ENCODE data around the gene TAF5L. TPM values are rescaled to one million over a fixed set of nuclear protein-coding genes. Genes with fewer than 3 reads are reported as not detected.

TAF5L gene
- total RNA-seq, 1 donor from 2014 or later = 18.8 TPM

- Mint-ChIP-seq H3K27ac (ENCODE audit: unreplicated experiment) (no peak overlapping the region), H3K4me1 (ENCODE audit: low read depth) (peaks cover 41% of the 10 kb centered on the region), H3K9me3 (ENCODE audit: low read depth) (no peaks in the 10 kb centered on the region), H3K36me3 (ENCODE audit: low read depth) (no peaks in the 10 kb centered on the region), H3K4me3 (ENCODE audit: unreplicated experiment) (no peak overlapping the region), H3K27me3 (ENCODE audit: low read depth) (no peaks in the 10 kb centered on the region)
- no peak for DNase-seq (ENCODE audit: low spot score)
- TF ChIP-seq CTCF (IDR thresholded peaks at IDR 0.05) = no peak
Observed at GRCh38 chr1:229619614-229620013, 6.3 kb downstream of the TAF5L start.

GRCh38 chr1:229619002-229619401 is 6.9 kb downstream of the TAF5L start:
- H3K36me3 Mint-ChIP-seq (ENCODE audit: low read depth) = no peaks in the 10 kb centered on the region
- no peaks in the 10 kb centered on the region for H3K9me3 Mint-ChIP-seq (ENCODE audit: low read depth)
- TF ChIP-seq CTCF (IDR thresholded peaks at IDR 0.05) = no peak
- no peak for DNase-seq (ENCODE audit: low spot score)
- H3K4me1 Mint-ChIP-seq (ENCODE audit: low read depth) = peaks cover 35% of the 10 kb centered on the region
- H3K27ac Mint-ChIP-seq (ENCODE audit: unreplicated experiment) = no peak overlapping the region
- H3K4me3 Mint-ChIP-seq (ENCODE audit: unreplicated experiment) = no peak overlapping the region
- H3K27me3 Mint-ChIP-seq (ENCODE audit: low read depth) = no peaks in the 10 kb centered on the region

- TF ChIP-seq CTCF (IDR thresholded peaks at IDR 0.05) = no peak
- Mint-ChIP-seq H3K4me3 (ENCODE audit: unreplicated experiment) (no peak overlapping the region), H3K27ac (ENCODE audit: unreplicated experiment) (no peak overlapping the region), H3K9me3 (ENCODE audit: low read depth) (no peaks in the 10 kb centered on the region), H3K36me3 (ENCODE audit: low read depth) (peaks cover 9% of the 10 kb centered on the region), H3K27me3 (ENCODE audit: low read depth) (no peaks in the 10 kb centered on the region), H3K4me1 (ENCODE audit: low read depth) (peaks cover 28% of the 10 kb centered on the region)
- DNase-seq (ENCODE audit: low spot score) = no peak
Observed at GRCh38 chr1:229617351-229618100, 8.4 kb downstream of the TAF5L start.

- Mint-ChIP-seq H3K36me3 (ENCODE audit: low read depth) (peaks cover 30% of the 10 kb centered on the region), H3K27ac (ENCODE audit: unreplicated experiment) (no peak overlapping the region), H3K4me3 (ENCODE audit: unreplicated experiment) (no peak overlapping the region), H3K4me1 (ENCODE audit: low read depth) (peaks cover 5% of the 10 kb centered on the region), H3K27me3 (ENCODE audit: low read depth) (no peaks in the 10 kb centered on the region), H3K9me3 (ENCODE audit: low read depth) (no peaks in the 10 kb centered on the region)
- no peak for TF ChIP-seq CTCF (IDR thresholded peaks at IDR 0.05)
- no peak for DNase-seq (ENCODE audit: low spot score)
Observed at GRCh38 chr1:229614701-229615100, 11.2 kb downstream of the TAF5L start.

- peaks cover 34% of the 10 kb centered on the region for H3K36me3 Mint-ChIP-seq (ENCODE audit: low read depth)
- no peak overlapping the region for H3K27ac Mint-ChIP-seq (ENCODE audit: unreplicated experiment)
- no peaks in the 10 kb centered on the region for H3K9me3 Mint-ChIP-seq (ENCODE audit: low read depth)
- H3K4me1 Mint-ChIP-seq (ENCODE audit: low read depth) = peaks cover under 1% of the 10 kb centered on the region
- no peak for DNase-seq (ENCODE audit: low spot score)
- no peaks in the 10 kb centered on the region for H3K27me3 Mint-ChIP-seq (ENCODE audit: low read depth)
- H3K4me3 Mint-ChIP-seq (ENCODE audit: unreplicated experiment) = no peak overlapping the region
- no peak for TF ChIP-seq CTCF (IDR thresholded peaks at IDR 0.05)
Observed at GRCh38 chr1:229613938-229614337, 12.0 kb downstream of the TAF5L start.
